ENCODE measurements around the gene ZNF595. TPM values are rescaled to one million over a fixed set of nuclear protein-coding genes. Genes with fewer than 3 reads are reported as not detected.
A peak's percentile ranks its signal among the peaks of the same experiment; 100 is the strongest.

The ZNF595 gene
- total RNA-seq, 1 experiment from 2014 or later: 12.5 TPM

DNA sequence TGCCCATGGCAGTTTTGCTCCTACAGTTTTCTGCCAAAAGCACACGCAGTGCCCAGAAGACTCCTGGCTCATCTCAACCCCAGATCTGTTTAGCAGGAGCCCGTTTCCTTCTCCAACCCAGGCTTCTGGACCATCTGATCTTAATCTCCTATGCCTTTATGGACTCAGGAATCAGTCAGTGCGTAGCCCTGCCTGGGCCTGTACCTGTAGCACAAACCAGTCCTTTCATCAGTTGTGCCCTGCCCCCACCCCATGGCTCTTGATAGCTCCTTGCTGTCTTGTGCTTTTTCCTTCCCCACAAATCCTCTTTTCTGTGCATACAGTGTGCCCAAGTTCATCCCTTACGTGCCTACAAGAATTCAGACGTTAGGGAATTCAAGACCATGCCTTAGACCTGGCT is 72.7 kb downstream of the ZNF595 start:
- H2AFZ ChIP-seq (ENCODE audit: low read length): no peak overlapping the region

More for the DNA sequence above, 72.7 kb downstream of the ZNF595 start:
- H3K56ac ChIP-seq (ENCODE audit: insufficient read length, low read depth, low read length): no peak overlapping the region
- no peaks in the 10 kb centered on the region for H4K20me1 ChIP-seq (ENCODE audit: control insufficient read depth, insufficient read depth, insufficient read length)
- peak overlapping the region; percentile 100 for H3K9ac ChIP-seq (ENCODE audit: extremely low read depth, insufficient read length, low read length)
- peak overlapping the region; percentile 98 to 100 for H3K4me3 Mint-ChIP-seq
- no peak overlapping the region for H3K4ac ChIP-seq (ENCODE audit: low read depth, low read length)
- H3K79me2 ChIP-seq (ENCODE audit: insufficient read depth, low read length): peaks cover 16% of the 10 kb centered on the region
- no peak overlapping the region for H3K14ac ChIP-seq (ENCODE audit: insufficient read depth, low read length)
- H3K18ac ChIP-seq (ENCODE audit: insufficient read length, low read depth, low read length): no peak overlapping the region
- no peak overlapping the region for H2AK5ac ChIP-seq (ENCODE audit: insufficient read length, low read length)
- no peaks in the 10 kb centered on the region for H3K4me1 ChIP-seq (ENCODE audit: insufficient read depth, low read length)
- H4K5ac ChIP-seq (ENCODE audit: insufficient read length, low read depth, low read length): no peak overlapping the region
- no peak overlapping the region for H4K91ac ChIP-seq (ENCODE audit: insufficient read length, low read depth, low read length)
- no peak overlapping the region for H4K8ac ChIP-seq (replicated peaks; ENCODE audit: insufficient read length, low read depth, low read length)
- peaks cover 18 to 32% (median 21%) of the 10 kb centered on the region in 3 experiments for H3K36me3 Mint-ChIP-seq (ENCODE audit: insufficient read depth in 1 of 3, low read depth in 3 of 3)
- H2BK20ac ChIP-seq (ENCODE audit: low read depth, low read length, poor library complexity, severe bottlenecking): no peak overlapping the region
- peak overlapping the region; percentile 66 to 100 (median 100); a peak in 4 of 7 replicates for H3K27ac Mint-ChIP-seq
- peaks cover 6 to 10% of the 10 kb centered on the region in 2 experiments for H3K4me1 Mint-ChIP-seq
- no peak overlapping the region for H2BK12ac ChIP-seq (ENCODE audit: insufficient read length, low read depth, low read length)
- H3K79me1 ChIP-seq (ENCODE audit: insufficient read depth, low read depth, low read length, poor library complexity, severe bottlenecking): no peaks in the 10 kb centered on the region
- H3K23ac ChIP-seq (ENCODE audit: insufficient read length, low read depth, low read length): no peak overlapping the region
- TF ChIP-seq, protein P1, sequence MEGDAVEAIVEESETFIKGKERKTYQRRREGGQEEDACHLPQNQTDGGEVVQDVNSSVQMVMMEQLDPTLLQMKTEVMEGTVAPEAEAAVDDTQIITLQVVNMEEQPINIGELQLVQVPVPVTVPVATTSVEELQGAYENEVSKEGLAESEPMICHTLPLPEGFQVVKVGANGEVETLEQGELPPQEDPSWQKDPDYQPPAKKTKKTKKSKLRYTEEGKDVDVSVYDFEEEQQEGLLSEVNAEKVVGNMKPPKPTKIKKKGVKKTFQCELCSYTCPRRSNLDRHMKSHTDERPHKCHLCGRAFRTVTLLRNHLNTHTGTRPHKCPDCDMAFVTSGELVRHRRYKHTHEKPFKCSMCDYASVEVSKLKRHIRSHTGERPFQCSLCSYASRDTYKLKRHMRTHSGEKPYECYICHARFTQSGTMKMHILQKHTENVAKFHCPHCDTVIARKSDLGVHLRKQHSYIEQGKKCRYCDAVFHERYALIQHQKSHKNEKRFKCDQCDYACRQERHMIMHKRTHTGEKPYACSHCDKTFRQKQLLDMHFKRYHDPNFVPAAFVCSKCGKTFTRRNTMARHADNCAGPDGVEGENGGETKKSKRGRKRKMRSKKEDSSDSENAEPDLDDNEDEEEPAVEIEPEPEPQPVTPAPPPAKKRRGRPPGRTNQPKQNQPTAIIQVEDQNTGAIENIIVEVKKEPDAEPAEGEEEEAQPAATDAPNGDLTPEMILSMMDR (conservative IDR thresholded peaks at IDR 0.05): no peak
- H3K9me3 ChIP-seq (ENCODE audit: control insufficient read depth, low read depth, low read length): no peaks in the 10 kb centered on the region
- peaks cover 25 to 42% of the 10 kb centered on the region in 2 experiments for H3K9me3 Mint-ChIP-seq
- peaks cover 9% of the 10 kb centered on the region for H3K23me2 ChIP-seq (ENCODE audit: insufficient read length, low read depth, low read length, poor library complexity, severe bottlenecking)
- no peak overlapping the region for H2BK120ac ChIP-seq (ENCODE audit: low read depth, low read length, poor library complexity, severe bottlenecking)
- no peak for DNase-seq
- no peak overlapping the region for H3K27ac ChIP-seq (ENCODE audit: insufficient read length, low read depth, low read length)
- H2BK5ac ChIP-seq (ENCODE audit: insufficient read length, low read length): no peak overlapping the region
- no peak overlapping the region for H2BK15ac ChIP-seq (ENCODE audit: low read depth, low read length)
- peaks cover 2% of the 10 kb centered on the region; the same call in 1 of the 2 replicates for H3K27me3 Mint-ChIP-seq (ENCODE audit: low read depth)
- no peak overlapping the region for H3T11ph ChIP-seq (ENCODE audit: low read length)
- H3K4me2 ChIP-seq (ENCODE audit: insufficient read depth, insufficient read length, low read length): peak overlapping the region; percentile 52
- WGBS (ENCODE audit: extremely low coverage, insufficient read length, low lambda C conversion rate): no CpG with 5 or more reads among the region's 5 CpGs
- no peaks in the 10 kb centered on the region for H3K27me3 ChIP-seq (ENCODE audit: insufficient read depth, low read length)

All from H9 (cell line).